GM11168 (cell line): ENCODE data around the gene CDKAL1.
"Not testable (repeated sequence)": the region's sequence is repeated elsewhere in the genome, so short reads cannot be mapped to it uniquely, and the experiment has no call there.

Source experiments
- in situ Hi-C: fragments of 300-500 bp; cut with MboI; formaldehyde crosslinking; loops from one replicate; pipeline ENCODE4 v1.12.0; 2022; ENCODE audit warnings: low sequenced_read_pairs; ENCODE audit not compliant: unreplicated experiment

Gene CDKAL1

DNA sequence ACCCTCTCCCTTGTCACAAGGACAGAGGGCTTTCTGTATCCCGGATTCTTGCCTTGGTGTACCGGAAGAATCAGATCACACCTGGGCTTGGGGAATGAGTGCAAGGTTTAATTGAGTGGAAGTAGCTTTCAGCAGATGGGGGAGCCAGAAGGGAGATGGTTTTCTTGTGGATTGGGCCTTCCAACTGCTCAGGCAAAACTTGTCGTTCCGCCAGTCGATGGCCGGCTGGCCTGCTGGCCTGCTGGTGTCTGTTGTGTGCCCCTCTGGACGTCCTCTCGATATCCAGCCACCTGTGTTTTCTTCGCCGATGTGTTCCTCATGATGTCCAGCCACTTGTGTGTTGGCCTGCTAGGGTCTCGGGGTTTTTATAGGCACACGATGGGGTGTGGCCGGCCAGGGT lies 168.1 kb downstream of the CDKAL1 start:
- in situ Hi-C loops, result no loop called here

DNA sequence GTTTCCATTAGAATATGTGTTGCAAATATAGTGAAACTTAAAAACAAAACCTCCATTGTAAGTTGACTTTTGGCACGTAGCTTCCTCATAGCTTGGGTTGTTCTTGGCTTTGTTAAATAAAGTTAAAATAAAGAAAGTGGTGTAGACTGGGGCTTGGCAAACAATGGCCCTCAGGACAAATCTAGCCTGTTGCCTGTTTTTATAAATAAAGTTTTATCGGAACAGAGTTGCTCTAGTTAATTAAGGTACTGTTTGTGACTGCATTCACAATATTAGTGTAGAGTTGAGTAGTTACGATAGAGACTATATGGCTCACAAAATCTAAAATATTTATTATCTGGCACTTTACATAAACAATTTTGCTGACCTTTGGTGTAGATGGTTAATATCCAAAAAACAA lies 168.8 kb downstream of the CDKAL1 start:
- in situ Hi-C loops, result no loop called here

DNA sequence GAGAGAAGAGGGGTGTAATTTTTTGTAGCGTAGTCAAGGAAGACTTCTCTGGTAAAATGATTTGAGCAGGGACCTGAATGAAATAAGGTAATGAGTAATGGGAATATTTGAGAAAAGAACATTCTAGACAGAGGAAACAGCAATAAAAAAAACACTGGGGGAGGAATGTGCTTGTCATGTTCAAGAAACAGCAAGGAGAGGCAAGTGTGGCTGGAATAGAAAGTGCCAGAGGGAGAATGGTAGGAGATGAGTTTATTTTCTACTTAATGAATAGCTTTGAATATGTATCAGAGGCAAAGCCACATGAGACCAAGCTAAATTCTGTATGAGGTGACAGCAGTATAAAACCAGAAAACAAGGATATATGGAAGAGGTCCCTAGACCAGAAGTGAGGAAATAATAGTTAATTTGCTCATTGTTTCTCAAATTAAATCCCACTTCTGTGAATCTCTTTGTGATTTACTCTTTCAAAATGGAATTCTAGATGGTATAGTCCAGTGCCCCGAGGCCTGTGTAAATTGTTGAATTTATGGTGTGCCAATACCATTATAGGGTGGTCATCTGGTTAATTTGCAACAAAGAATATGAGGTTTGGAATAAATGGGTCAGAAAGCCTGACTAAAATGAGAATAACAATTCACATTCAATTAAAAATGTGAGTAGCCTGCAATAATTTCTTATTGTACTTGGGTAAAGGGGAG lies 170.2 kb downstream of the CDKAL1 start:
- in situ Hi-C loops, result no loop called here

DNA sequence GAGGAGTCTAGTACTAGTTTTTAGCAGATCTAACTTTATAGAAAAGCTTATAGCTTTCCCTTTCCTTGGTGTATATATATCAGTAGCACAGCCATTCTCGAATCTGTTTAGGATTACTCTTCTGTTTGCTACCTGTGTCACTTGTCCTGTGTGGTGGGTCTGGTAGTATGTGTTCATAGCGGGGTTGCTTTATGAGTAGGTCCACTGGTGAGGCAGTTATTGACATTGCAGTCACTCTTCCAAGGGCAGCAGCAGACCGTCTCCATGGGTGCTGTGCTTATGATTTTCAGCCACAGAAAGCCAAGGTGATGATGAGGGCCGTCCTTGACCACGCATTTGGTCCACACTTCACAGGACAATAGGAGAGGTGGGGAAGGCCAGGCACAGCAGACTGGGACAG lies 171.5 kb downstream of the CDKAL1 start:
- in situ Hi-C loops, result no loop called here

- in situ Hi-C loops, result no loop called here
Measured at GRCh38 chr6:20706238-20706938, 172.1 kb downstream of the CDKAL1 start.

GRCh38 chr6:20706939-20707485 lies 172.8 kb downstream of the CDKAL1 start:
- in situ Hi-C loops, result no loop called here

DNA sequence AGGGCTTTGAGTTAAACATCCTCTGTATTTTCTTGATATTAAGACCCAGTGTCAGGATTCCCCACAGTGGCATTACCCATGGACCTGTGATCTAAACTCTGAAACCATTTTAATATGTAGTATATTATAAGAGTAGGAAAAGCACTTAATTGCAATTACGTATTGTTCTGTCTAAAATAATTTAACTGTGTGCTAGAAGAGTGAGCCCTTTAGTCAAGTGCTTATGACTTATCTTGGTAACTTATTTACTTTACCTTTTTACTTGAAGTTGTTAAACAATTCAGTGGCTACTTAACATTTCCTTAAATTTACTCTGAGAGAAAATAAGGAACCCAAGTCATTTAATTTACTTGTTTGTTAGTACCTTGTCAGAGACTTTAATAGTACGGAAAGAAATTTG lies 173.6 kb downstream of the CDKAL1 start:
- in situ Hi-C loops, result no loop called here

DNA sequence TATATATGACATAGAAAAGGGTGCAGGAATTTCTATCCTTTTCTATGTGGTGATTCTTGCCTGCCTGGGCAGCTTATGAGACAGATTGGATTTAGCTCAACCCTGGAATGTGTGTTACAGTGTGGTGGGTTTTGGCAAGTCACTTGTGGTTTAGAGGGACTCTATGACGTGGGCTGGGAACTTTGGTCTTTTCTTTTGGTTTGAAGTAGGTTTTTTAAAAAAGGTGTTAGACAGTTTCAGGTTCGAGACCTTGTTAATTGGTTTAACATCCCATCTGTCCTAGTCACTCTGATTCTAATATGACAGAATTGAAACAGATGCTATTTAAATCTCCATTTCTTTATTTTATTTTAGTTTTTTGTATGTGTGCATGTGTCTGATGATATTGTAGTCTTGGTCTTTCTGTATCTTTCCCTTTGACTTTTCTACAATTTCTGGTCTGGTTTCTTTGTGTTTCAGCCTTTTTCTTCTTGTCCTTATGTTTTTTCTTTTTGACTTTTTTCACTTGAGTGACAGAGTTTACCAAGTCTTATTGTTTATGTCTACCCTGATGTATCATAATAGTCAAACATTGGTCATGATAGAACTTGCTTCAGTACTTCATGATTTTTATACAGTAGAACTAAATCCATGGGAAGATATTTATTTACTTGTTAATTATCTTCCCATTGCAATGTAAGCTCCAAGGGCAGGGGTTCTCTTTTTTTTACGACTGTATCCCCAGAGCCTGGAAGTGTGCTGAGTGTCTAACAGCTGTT lies 174.3 kb downstream of the CDKAL1 start:
- in situ Hi-C loops, result no loop called here

DNA sequence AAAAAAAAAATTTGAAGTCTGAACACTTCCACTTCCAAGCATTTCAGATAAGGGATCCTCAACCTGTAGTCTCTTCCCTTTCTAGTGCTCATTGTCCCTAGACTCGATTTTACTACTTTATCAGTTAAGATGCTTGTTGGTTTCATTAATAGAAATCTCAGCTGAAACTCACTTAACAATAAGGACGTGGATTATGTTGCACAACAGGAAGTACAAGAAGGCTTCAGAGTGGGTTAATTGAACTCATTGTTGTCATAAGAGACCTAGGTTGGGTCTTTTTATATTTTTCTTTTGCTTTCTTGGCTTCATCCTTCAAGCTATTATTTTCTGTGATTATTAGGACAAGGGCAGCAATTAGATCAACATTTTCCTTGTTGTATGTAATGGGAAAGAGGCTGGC lies 175.2 kb downstream of the CDKAL1 start:
- in situ Hi-C loops, result no loop called here

DNA sequence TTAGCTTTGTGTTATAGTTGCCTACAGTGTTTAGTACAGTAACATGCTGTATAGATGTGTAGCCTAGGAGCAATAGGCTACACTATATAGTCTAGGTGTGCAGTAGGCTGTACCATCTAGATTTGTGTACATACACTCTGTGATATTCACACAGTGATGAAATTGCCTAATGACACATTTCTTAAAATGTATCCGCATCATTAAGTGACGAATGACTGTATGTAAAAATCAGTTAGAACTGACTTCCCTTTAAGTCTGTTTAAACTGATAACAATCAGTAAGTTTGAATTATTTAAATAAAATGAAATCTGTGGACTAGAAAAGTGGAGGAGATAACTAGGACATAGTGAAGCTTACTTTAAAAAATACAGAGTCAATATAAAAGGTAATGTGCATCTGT lies 176.1 kb downstream of the CDKAL1 start:
- in situ Hi-C loops, result no loop called here

- in situ Hi-C loops, result no loop called here
Measured at GRCh38 chr6:20711518-20711917, 177.3 kb downstream of the CDKAL1 start.

DNA sequence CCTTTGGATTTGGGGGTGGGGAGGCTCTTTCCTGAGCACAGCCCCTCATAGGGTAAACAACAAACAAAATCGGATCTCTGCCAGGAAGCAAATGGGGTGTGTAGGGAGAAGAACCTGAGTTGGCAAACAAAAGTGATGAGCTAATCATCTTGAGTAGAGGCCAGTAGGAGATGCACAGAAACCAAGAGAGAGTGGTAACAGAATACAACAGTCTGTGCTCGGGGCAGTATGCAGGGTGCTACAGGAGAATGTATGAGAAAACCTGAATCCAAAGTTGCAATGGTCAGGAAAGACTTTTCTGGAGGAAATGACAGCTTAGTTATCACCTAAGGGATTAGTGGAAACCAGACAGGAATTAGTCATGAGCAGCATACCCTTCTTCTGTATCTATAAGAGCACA lies 177.8 kb downstream of the CDKAL1 start:
- in situ Hi-C loops, result no loop called here

DNA sequence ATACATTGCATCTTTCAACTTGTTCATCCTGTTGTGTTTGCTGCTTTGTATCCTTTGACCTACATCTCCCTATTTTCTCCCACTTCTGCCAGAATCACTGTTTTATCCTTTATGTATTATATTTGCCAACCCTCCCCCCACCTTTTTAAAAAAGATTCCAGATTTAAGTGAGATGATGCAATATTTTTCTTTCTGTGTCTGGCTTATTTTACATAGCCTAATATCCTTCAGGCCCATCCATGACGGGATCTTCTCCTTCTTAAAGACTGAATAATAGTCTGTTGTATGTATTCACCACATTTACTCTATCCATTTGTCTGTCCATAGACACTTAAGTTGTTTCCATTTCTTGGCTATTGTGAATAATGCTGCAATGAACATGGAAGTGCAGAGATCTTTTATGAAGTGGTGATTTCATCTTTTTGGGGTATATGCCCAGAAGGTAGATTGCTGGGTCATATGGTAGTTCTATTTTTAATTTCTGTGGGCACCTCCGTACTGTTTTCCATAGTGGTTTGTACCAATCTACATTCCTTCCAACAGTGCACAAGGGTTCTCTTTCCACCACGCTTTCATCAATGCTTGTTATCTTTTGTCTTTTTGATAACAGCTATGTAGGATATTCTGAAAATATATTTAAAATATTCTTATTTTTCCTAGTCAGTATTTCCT lies 181.0 kb downstream of the CDKAL1 start:
- in situ Hi-C loops, result no loop called here

GRCh38 chr6:20716865-20717264 lies 182.6 kb downstream of the CDKAL1 start:
- in situ Hi-C loops, result no loop called here

DNA sequence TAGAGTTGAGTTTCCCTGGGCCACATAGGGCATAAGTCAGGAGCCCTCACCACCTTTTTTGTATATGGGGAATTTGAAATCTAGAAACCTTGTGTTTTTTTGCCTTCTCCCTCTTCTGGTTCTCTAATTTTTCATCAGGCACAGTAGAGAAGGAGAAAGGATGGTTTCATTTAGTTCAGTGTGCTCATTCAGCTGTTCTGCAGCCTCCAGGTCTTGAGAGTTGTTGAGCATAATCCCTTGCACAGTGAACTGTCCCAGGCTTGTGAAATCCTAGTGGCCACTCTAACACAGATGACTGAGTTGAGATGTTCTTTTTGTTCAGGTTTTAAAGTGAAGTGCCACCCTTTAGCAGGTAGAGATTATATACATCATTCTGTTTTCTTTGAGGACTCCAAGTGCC lies 183.5 kb downstream of the CDKAL1 start:
- in situ Hi-C loops, result no loop called here

DNA sequence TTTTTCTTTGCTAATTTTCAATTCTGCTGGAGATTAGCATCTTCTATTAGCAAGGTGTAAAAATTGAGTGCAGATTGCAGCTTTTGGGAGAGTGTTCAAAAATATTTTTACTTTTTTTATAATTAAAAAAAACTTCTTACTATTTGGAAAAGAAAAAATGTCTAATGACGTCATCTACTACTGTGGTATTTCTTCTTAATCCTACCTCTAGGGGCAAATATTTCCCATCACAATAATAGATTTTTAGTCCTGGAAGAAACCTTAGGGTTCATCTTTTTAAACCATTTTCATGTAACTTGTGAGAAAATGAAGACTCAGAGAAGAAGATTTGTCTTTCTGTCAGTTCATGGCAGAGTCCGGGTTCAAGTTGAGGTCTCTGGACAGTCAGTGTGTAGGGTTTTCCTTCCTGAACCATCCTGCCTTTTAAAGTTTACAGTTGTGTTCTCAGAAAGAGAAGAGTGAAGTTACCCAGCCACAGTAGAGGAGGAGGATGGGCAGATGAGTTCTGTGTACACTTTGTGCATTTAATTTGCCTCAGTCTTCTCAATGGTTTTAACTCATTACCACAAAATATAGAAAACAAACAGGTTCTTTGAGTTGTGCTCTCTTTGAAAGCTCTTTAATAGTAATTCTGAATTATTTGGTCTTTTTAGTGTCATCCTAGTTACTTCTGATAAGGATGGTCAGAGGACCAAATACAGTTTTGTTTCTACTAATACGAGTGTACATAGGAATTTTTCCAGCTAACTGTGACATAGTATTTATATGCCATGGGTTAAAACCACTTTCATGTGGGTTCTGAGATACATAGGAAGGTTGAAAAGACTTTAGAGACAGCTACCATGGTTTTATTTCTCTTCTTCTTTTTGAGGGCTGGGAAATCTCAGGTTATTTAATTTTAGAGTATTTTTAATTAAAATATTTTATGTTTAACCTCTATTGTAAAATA lies 184.7 kb downstream of the CDKAL1 start:
- in situ Hi-C loops, result no loop called here

DNA sequence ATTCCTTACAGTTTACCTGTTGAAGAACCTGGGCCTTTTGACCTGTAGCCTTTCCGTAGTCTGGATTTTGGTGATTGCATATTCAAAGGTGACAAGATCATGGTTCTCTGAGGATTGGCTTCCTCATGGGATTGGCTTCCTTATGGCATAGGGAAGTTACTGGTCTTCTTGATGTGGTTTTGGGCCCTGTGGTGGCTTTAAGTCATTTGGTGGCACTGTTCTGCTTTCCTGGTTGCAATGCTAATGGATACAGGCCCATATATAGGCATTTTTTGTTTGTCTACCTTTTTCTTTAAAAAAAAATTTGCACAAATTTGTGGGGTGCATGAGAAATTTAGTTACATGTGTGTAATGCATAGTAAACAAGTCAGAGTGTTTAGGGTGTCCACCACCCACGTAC lies 185.7 kb downstream of the CDKAL1 start:
- in situ Hi-C loops, result no loop called here

DNA sequence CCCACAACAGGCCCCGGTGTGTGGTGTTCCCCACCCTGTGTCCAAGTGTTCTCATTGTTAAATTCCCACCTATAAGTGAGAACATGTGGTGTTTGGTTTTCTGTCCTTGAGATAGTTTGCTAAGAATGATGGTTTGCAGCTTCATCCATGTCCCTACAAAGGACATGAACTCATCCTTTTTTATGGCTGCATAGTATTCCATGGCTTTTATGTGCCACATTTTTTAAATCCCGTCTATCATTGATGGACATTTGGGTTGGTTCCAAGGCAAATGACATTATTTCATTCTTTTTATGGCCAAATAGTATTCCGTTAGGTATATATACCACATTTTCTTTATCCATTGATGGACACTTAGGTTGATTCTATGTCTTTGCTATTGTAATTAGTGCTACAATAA lies 186.9 kb downstream of the CDKAL1 start:
- in situ Hi-C loops, result not testable (repeated sequence)

GRCh38 chr6:20722455-20722854 lies 188.2 kb downstream of the CDKAL1 start:
- in situ Hi-C loops, result no loop called here
